Brain microvascular endothelial cell (primary cell): Measurements from ENCODE around the gene MLEC.

Experiments
- DNase-seq: peaks from one replicate; pipeline ENCODE4 v3.0.0-alpha.2; 2020
- H3K27ac ChIP-seq: fragments of 250-450 bp; sonication (Bioruptor Pico); 2 replicates; pipeline ENCODE4 v1.5.1; 2020; ENCODE audit warnings: mild to moderate bottlenecking, moderate library complexity
- H3K27me3 ChIP-seq: fragments of 250-450 bp; sonication (Bioruptor Pico); replicated peaks from 2 replicates; pipeline ENCODE4 v1.5.1; 2020; ENCODE audit warnings: mild to moderate bottlenecking
- H3K36me3 ChIP-seq: fragments of 250-450 bp; sonication (Bioruptor Pico); replicated peaks from 2 replicates; pipeline ENCODE4 v1.5.1; 2020; ENCODE audit warnings: mild to moderate bottlenecking
- H3K4me3 ChIP-seq: 2 replicates; pipeline ENCODE4 v1.5.1; 2011; ENCODE audit warnings: low read depth, mild to moderate bottlenecking, control low read depth, low read length, moderate library complexity
- CTCF ChIP-seq: IDR thresholded peaks from 2 replicates; pipeline ENCODE4 v1.5.1; 2011; ENCODE audit warnings: low read depth, mild to moderate bottlenecking, moderate library complexity, low read length, control low read depth, inconsistent platforms; ENCODE audit errors: missing control alignments
- in situ Hi-C: cut with HindIII; loops from 2 replicates; pipeline ENCODE4 v1.10.0; 2017; ENCODE audit warnings: low sequenced_read_pairs, low pct_ligation_motif_present

Gene MLEC

DNA sequence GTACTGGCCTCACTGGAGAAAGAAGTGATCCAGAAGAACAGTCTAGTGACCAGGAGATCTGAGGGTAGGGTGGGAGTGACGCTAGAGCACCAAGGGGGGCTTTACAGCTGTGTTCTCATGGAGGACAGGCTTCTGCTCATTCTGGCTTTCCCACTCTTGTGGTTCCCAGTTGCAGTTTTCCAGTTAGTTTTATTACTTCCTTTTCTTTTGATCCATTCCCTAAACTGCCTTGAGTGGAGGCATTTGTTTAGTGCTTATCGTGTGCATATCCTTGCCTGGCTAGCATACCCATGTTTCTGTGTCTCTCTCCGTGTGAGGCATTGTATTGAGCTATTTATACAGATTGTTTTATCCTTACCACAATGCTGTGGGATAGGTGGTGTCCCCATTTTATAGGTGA lies 4.0 kb downstream of the MLEC start:
- H3K4me3 ChIP-seq = no peak overlapping the region
- H3K36me3 ChIP-seq = peaks cover 22% of the 10 kb centered on the region
- H3K27ac ChIP-seq = no peak overlapping the region
- in situ Hi-C loops = no loop called here
- no peaks in the 10 kb centered on the region for H3K27me3 ChIP-seq
- no peak for TF ChIP-seq CTCF
- DNase-seq = no peak

DNA sequence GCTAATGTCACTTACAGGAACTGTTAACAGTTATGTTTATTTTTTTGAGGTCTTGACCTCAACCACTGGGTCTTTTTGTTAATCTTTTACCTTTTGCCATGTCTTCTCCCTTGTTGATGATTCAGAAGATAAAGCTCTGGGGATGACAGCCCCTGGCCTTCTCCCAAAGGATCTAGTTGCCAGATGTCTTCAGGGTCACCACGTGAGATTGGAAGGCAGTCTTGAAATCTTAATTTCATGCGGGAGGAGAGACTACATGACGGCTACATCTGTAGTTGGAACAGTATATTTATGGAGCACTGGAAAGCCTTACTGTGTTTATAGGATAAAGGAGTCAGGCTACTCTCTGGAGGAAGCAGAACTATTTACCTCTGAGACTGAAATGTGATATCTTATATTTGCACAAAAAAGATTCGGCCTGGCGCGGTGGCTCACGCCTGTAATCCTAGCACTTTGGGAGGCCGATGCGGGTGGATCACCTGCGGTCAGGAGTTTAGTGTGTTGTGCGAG lies 5.6 kb downstream of the MLEC start:
- TF ChIP-seq CTCF = no peak
- no peaks in the 10 kb centered on the region for H3K27me3 ChIP-seq
- no peak overlapping the region for H3K4me3 ChIP-seq
- H3K27ac ChIP-seq = no peak overlapping the region
- in situ Hi-C loops = no loop called here
- peaks cover 36% of the 10 kb centered on the region for H3K36me3 ChIP-seq
- no peak for DNase-seq

DNA sequence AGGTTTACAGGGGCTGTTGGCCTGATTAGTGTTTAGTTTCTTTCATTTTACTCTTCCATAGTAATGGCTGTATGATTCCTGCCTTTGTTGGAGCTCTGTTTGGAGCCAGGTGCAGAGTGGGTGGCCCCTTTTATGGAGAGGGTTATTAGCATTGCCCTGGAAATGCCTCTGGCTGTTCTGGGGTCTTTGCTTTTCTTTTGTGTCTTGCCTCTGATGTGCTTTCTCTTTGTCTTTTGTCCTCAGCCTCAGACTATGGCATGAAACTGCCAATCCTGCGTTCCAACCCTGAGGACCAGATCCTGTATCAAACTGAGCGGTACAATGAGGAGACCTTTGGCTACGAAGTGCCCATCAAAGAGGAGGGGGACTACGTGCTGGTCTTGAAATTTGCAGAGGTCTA lies 6.9 kb downstream of the MLEC start:
- Histone ChIP-seq H3K27ac (no peak overlapping the region), H3K27me3 (no peaks in the 10 kb centered on the region), H3K4me3 (no peak overlapping the region), H3K36me3 (peaks cover 48% of the 10 kb centered on the region)
- TF ChIP-seq CTCF = no peak
- in situ Hi-C loops = no loop called here
- no peak for DNase-seq

- in situ Hi-C loops = no loop called here
- Histone ChIP-seq H3K36me3 (peaks cover 66% of the 10 kb centered on the region), H3K27me3 (no peaks in the 10 kb centered on the region), H3K4me3 (no peak overlapping the region), H3K27ac (no peak overlapping the region)
- TF ChIP-seq CTCF = no peak
- no peak for DNase-seq
Measured at GRCh38 chr12:120696626-120697025, 9.7 kb downstream of the MLEC start.

DNA sequence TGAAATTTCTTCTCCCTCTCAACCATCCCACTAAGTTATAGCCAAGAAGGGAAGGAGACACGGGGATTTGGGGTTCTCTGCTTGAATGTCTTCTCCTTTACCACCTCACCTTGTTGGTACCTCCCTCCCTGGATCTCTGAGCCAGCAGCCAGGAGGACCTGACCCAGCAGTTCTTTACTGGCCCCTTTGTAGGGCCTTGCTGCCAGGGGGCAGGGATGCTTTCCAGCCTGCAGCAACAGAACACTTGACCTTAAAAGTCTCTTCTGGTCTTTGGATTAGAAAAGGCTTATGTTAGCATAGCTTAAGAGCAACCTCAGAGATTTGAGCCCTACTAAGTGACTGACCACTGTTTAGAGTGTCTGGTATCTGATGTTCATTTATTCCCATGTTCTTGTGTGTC lies 10.4 kb downstream of the MLEC start:
- DNase-seq = no peak
- in situ Hi-C loops = no loop called here
- H3K4me3 ChIP-seq = no peak overlapping the region
- no peak for TF ChIP-seq CTCF
- peaks cover 66% of the 10 kb centered on the region for H3K36me3 ChIP-seq
- no peaks in the 10 kb centered on the region for H3K27me3 ChIP-seq
- no peak overlapping the region for H3K27ac ChIP-seq

- Histone ChIP-seq H3K27me3 (no peaks in the 10 kb centered on the region), H3K4me3 (no peak overlapping the region), H3K27ac (no peak overlapping the region), H3K36me3 (peaks cover 66% of the 10 kb centered on the region)
- in situ Hi-C loops = no loop called here
- TF ChIP-seq CTCF = no peak
- DNase-seq = no peak
Measured at GRCh38 chr12:120698665-120699064, 11.7 kb downstream of the MLEC start.
